Transverse colon (tissue), 3 donors: ENCODE results near the gene NFASC.

Experiments used
- CTCF ChIP-seq, 5 experiments: fragments of 200-600 bp in 3 of 5; fragments of 450-650 bp in 2 of 5; sonication (generic) in 3 of 5; IDR thresholded peaks; 1 replicate in 2 of 5; 2 replicates in 3 of 5; pipeline ENCODE4 v1.5.1; 2016 to 2017; ENCODE audit warnings: antibody characterized with exemption in 5 of 5, inconsistent platforms in 3 of 5, mild to moderate bottlenecking in 2 of 5, moderate library complexity in 1 of 5
- EP300 ChIP-seq: sonication (generic); formaldehyde crosslinking; IDR thresholded peaks from one replicate; pipeline ENCODE4 v1.6.1; 2017; ENCODE audit warnings: antibody characterized with exemption, low read depth

GRCh38 chr1:204821924-204822323 lies 48.7 kb upstream of the NFASC start:
- TF ChIP-seq CTCF (IDR thresholded peaks at IDR 0.05) (no peak), EP300 (no peak)
